Renal cortex interstitium (tissue), 11 donors: ENCODE results near the gene PPP2R2C. TPM values are rescaled to one million over a fixed set of nuclear protein-coding genes. Genes with fewer than 3 reads are reported as not detected.

ENCODE experiments used
- DNase-seq, 11 donors: peaks; one replicate each; pipeline ENCODE4 v3.0.0-alpha.2; 2013; ENCODE audit warnings: low read depth in 9 of 11, low spot score in 4 of 11; ENCODE audit errors: extremely low read depth in 1 of 11
- polyA plus RNA-seq, 3 donors: library from polyadenylated mRNA; unstranded; fragments of 120-200 nt; gene quantifications; one replicate each; pipeline ENCODE4 v1.2.1, GENCODE V29; 2013; ENCODE audit not compliant: insufficient read length in 3 of 3

The PPP2R2C gene
- polyA plus RNA-seq, 3 donors: 0.17 to 0.65 (median 0.35) TPM

- no peak for DNase-seq
Measured at GRCh38 chr4:6452897-6453687, 19.3 kb downstream of the PPP2R2C start.

GRCh38 chr4:6452116-6452896, 20.1 kb downstream of the PPP2R2C start:
- no peak for DNase-seq

- no peak for DNase-seq
Measured at GRCh38 chr4:6451309-6451708, 21.1 kb downstream of the PPP2R2C start.

GRCh38 chr4:6450709-6451108, 21.7 kb downstream of the PPP2R2C start:
- no peak for DNase-seq

GRCh38 chr4:6449746-6450369, 22.6 kb downstream of the PPP2R2C start:
- DNase-seq: no peak

GRCh38 chr4:6449335-6449734, 23.1 kb downstream of the PPP2R2C start:
- no peak for DNase-seq

GRCh38 chr4:6448476-6449170, 23.8 kb downstream of the PPP2R2C start:
- no peak for DNase-seq

- DNase-seq: no peak
Measured at GRCh38 chr4:6447672-6448171, 24.7 kb downstream of the PPP2R2C start.

- DNase-seq: peak in 4 of 11 donors; percentile 6 to 18 (median 16)
Measured at GRCh38 chr4:6446538-6447451, 25.6 kb downstream of the PPP2R2C start.

- DNase-seq: no peak
Measured at GRCh38 chr4:6446130-6446482, 26.3 kb downstream of the PPP2R2C start.

GRCh38 chr4:6445403-6446129, 26.8 kb downstream of the PPP2R2C start:
- DNase-seq: no peak

- no peak for DNase-seq
Measured at GRCh38 chr4:6444582-6444981, 27.8 kb downstream of the PPP2R2C start.

GRCh38 chr4:6443035-6444023, 29.1 kb downstream of the PPP2R2C start:
- DNase-seq: no peak

GRCh38 chr4:6442555-6442954, 29.9 kb downstream of the PPP2R2C start:
- no peak for DNase-seq

GRCh38 chr4:6441758-6442157, 30.7 kb downstream of the PPP2R2C start:
- no peak for DNase-seq

GRCh38 chr4:6441202-6441582, 31.2 kb downstream of the PPP2R2C start:
- no peak for DNase-seq
